NCI-H1694 (cell line): Measurements from ENCODE around the gene C3.

ENCODE experiments used
- DNase-seq: peaks from one replicate; lab custom pipeline; 2025; lab: John Stamatoyannopoulos, UW

Gene C3

DNA sequence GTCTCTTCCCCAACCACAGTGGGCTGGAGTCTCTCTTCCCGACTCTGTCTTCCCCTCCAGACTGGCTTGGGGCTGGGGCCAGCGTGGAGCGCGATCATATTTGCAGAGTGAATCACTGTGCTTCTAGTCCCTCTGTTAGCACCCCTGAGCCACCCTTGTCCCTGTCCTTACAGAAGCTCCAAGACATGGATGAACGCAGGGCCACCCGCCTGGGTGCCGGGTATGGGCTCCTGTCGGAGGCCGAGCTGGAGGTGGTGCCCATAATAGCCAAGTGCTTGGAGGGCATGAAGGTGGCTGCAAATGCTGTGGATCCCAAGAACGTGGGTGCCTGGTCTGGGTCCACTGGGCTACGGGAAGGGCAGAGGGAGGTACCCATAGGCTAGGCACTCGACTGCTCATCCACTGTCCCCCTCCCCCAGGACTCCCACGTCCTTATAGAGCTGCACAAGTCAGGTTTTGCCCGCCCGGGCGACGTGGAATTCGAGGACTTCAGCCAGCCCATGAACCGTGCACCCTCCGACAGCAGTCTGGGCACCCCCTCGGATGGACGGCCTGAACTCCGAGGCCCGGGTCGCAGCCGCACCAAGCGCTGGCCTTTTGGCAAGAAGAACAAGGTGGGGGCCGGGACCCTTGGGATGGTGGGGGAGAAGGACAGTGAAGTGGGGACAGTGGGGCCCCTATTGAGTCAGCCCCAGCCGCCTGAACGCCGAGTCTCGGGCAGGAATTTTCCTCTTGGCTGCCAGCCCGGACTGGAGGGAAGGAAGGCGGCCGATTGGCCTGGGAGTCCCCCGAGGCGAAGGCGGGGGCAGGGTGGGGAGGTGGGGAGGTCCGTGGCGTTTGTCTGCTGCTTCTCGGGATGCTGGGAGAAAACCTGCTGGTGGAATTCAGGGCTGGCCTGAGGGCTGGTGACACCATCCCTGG is 24.2 kb upstream of the C3 start:
- DNase-seq, result no peak

GRCh38 chr19:6743714-6744380 is 23.4 kb upstream of the C3 start:
- DNase-seq, result no peak

DNA sequence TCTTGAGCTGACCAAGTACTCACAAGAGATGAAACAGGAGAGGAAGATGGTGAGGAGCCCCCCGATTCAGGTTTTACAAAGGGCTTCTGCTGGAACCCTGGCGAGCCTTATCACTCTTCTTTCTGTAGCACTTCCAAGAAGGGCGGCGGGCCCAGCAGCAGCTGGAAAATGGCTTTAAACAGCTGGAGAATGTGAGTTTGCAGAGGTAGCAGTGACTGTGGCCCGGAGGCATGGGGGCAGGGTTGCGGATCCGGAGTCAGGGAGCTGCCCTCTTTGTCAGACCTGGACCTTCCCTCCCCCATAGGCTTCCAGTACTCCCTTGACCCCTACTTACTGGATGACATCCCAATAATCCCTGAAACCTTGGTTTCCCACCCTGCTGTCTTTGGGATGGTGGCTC is 22.6 kb upstream of the C3 start:
- DNase-seq, result no peak

GRCh38 chr19:6740589-6741343 is 20.3 kb upstream of the C3 start:
- no peak for DNase-seq

DNA sequence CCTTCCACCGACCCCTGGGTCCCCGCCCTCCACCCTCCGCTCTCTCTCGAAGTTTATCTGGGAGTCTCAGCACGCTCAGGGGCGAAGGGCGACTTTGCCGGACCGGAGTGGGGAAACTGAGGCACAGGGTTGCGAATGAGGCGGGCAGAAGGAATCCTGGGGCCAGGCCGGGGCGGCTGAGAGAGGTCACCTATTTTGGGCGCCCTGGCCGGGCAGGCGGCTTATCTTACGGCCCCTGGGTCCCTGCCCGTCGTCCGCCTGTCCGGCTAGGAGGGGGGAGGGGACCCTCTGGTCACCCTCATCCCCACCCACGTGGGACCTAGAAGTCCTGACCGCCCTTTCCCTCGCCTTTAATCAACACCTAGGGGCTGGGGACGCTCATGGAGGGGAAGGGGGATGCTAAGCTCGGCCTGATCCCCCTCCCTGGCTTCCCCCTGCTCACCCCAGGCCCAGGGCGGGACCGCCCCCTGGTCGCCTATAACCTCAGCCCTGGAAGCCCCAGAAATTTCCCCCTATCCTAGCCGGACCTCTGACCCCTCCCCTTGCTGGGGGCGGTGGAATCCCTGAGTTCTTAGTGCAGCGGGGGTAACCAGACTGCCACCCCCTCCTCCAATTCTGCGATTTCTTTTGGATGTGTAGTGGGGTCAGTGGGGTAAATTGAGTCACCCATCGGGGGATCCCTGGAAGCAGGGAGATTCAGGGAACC is 19.6 kb upstream of the C3 start:
- no peak for DNase-seq

- no peak for DNase-seq
Observed at GRCh38 chr19:6739390-6739882, 19.0 kb upstream of the C3 start, which contains the start of gene TRIP10. Gene TRIP10 (plus strand): TSS chr19:6739680. CDS start chr19:6739762, 82 bp downstream.

DNA sequence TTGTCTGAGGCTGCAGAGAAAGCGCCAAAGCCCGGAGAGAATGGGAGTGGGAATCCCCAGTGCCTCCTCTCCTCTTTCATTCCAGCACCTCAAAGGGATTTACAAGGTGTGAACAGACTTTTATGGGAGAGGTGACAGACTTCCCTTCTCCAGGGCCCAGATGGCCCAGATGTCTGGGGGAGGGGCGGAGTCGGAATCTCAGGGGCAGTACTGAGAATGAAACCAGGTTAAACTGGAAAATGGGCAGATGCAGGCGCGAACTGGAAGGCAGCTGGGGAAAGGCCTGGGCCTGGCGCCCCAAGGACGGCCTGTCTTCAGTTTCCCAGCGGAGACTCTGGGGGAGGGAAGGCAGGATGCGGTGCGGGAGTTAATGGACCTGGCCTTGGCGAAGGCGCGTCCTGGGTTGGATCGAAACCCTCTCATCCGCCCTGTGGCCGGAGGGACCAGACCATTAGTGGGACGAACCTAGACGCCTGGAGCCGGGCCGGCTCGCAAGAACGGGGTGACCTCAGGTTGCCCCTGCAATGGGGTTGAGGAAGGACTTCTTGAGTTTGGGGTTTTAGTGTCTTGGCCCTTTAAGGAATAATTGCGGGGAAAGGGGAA is 18.4 kb upstream of the C3 start:
- no peak for DNase-seq

DNA sequence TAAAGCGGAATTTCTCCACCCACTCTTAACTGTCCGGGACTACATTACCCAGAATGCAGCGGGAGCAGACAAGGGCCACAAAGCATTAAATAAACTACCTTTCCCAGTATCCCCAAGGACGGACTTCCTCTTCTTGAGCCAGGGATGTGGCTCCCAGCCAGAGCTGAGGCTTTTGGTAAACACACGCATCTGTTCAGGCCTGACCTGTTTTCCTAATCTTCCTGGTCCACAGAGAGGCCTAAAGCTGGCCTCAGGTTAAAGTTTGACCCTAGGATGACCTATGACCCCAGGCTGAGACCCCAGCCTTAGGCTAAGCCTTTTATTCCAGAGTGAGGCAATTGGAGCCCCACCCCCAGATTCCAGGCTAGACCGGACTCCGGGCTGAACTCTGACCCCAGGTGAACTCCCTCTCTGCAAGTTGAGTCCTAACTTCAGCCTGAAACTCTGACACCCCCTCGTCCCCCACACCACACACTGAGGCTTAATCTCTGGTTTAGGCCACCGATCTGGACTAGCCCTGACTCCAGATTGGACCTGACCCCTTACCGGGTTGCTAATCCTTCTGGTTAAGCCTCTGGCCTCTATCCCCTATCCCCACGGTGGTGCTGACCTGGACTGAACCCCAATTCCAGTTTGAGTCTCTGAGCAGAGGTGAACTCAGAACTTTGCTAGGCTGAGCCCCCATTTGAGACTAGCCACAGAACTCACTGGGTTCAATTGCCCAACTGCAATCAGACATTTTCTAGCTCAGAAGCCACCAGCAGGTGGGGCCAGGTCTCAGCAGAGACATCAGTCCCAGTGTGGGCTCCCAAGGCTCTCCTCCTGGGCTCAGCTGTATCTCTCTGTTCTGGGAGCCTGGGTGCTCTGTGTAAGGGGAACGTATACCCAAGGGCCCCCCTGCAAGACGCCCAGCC is 17.7 kb upstream of the C3 start:
- DNase-seq, result no peak

GRCh38 chr19:6737284-6737872 is 16.9 kb upstream of the C3 start, which contains the start of gene GPR108:
Gene GPR108 (minus strand): TSS chr19:6737580. CDS start chr19:6737576, 4 bp downstream.
- DNase-seq, result peak; percentile 37

- no peak for DNase-seq
Observed at GRCh38 chr19:6736917-6737283, 16.4 kb upstream of the C3 start.

GRCh38 chr19:6736169-6736916 is 15.9 kb upstream of the C3 start:
- DNase-seq, result no peak

DNA sequence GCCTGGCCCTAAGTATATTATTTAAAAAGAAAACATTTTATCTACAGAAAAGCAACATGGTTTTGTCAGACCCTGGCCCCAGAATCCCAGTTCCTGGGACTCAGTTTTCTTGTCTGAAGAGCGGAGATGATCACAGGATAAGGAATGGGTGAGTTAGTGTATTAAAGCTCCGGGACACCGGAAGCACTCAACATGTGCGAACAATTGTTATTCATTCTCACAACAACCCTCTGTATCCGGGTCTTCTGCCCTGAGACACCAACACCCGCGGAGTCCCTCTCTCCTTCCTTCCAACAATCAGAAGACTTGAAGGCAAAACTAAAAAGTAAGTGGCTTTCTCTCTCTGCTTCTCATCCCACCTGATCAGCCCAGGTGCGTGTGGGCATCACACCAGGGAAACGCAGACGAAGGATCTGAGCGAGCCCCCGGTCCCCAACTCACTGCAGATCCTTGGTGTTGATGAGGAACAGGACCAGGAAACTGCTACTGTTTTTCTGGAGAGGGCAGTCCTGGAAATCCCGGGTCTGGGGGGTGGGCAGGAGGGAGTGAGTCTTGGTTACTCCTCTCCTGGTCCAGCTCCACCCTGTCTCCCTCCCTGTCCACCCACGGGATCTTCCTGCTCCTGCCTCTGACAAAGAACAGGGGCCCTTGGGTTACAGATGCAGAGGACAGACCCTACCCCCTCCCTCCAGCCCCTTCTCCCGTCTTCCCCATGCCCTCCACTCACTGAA is 14.9 kb upstream of the C3 start:
- no peak for DNase-seq

GRCh38 chr19:6734096-6734696 is 13.7 kb upstream of the C3 start:
- DNase-seq, result no peak

GRCh38 chr19:6733338-6734095 is 13.1 kb upstream of the C3 start:
- DNase-seq, result no peak

DNA sequence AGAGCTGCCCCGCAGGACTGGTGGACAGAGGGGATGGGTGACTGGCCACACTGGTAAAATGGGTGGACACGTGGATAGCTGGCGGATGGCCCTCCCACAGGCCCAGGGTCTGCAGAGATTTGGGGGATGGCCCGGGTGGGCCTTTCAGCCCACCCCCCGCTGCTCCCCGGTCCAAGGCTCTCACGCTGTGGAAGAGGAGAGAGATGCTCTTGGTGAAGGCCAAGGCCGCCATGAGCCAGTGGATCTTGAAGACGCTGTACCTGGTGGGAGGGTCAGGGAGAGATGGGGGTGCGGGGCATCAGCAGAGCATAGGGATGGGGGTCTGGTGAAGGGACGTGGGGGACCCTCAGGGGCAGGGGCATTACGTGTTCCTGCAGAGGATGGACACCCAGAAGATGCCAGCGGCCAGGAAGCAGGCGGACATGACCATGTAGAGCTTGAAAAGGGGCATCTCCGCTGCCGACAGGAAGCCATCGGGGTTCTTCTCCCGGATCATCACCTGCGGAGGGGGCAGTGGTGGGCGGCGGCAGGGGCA is 12.4 kb upstream of the C3 start:
- DNase-seq, result no peak

DNA sequence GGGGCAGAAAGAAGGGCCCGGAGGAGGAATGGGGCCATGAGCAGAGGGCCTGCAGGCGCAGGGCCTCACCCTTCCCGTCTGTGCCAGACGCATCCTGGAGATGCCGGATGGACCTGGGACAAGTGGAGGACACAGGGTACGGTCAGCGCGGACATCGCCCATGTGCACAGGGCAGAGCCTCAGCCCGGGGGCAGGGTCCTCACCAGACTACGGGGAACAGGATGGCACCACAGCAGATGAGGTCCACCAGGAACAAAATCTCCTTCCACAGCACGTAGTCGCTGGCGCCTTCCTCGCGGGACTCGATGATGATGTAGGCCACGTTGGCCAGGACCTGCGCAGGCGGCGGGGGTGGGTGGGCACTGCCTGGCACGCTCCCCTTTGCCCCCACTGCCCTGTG is 11.4 kb upstream of the C3 start:
- DNase-seq, result no peak
